ENCODE results near the gene RNF130.
"Not testable (repeated sequence)": the region's sequence is repeated elsewhere in the genome, so short reads cannot be mapped to it uniquely, and the experiment has no call there.

Gene RNF130

DNA sequence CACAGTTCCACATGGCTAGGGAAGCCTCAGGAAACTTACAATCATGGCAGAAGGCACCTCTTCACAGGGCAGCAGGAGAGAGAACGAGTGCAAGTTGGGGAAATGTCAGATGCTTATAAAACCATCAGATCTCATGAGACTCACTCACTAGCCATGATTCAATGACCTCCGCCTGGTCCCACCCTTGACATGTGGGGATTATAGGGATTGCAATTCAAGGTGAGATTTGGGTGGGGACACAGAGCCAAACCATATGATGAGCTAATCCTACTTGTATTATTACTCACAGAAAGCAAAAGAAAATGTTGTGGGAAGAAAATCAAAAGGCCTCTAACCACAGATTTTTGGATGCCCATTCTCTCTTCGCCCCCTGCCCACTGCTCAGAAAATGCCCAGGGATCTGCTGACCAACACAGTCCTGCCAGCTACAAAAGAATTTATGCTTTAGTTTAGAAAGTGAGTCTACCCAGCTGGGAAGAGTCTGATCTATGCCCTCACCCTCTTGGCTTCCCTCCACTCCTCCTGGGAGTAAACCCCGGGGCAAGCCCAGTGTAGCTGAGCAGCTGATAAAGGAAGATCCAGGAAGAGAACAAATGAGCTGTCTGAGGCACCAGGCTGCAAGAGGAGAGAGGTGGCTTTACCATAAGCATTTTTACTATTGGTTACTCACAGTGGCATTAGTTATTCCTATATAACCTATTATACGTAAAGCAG is 53.1 kb downstream of the RNF130 start:
- no peak for DNase-seq (ENCODE audit: low read depth in 2 of 2)

DNA sequence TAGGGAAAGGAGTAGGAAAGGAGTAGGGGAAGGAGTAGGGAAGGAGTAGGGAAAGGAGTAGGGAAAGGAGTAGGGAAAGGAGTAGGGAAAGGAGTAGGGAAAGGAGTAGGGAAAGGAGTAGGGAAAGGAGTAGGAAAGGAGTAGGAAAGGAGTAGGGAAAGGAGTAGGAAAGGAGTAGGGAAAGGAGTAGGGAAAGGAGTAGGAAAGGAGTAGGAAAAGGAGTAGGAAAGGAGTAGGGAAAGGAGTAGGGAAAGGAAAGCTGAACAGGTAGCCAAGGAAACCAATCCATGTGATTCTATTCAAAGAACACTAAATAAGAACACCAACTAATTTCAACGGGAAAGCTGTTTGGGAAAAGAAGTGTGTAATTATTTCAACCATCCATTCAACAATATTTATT is 56.0 kb downstream of the RNF130 start:
- not testable (repeated sequence) for DNase-seq (ENCODE audit: low read depth in 2 of 2)

DNA sequence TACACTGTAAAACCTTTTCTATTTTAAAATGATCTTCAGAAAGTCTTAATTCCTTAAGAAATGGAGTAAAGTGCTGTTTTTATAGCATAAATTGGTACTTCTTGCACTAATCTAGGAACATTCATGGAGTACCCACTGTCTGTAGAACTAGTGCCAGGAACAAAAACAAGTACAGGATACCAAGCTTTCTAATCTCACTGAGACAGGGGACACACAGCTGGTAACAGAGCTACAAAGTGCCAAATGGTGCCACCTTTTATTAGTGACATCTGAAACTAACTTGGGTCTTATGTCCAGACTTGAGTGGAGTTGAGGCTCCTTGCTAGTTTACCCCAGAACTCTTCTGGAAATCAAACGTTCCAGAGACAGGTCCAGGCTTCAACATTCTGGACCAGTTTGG is 57.9 kb downstream of the RNF130 start:
- no peak for DNase-seq (ENCODE audit: low read depth in 2 of 2)

DNA sequence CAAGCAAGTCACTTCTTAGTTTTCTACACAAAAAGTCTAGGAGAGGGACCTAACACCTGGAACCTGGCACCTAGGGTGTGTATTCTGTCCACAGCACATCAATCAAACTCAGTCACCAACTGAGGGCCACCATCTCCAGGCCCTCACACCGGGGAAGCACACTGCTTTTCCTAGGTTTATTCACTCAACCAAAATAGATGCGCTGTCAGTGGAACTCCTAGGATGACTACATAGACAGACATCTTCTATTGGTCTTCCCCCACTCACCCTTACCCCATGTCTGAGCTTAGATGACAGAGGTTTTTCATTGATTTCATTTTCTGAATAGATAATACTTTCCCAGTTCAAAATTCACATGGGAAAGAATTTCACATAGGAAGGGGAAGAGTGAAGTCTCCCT is 59.2 kb downstream of the RNF130 start:
- DNase-seq (ENCODE audit: low read depth in 2 of 2): no peak

DNA sequence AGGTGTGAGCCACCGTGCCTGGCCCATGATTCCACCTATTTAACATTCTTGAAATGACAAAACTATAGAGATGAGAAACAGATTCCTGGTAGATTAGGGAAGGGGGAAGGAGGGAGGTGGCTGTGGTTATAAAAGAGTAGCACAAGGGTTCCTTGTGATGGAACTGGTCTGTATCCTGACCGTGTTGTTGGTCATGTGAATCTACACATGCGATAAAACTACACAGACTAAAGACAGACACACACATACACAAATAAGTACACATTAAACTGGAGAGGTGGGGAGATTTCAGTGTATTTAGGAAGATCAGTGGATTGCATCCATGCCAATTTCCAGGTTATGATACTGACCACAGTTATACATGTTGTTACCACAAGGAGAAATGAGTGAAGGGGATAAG is 60.9 kb downstream of the RNF130 start:
- DNase-seq (ENCODE audit: low read depth in 2 of 2): no peak

DNA sequence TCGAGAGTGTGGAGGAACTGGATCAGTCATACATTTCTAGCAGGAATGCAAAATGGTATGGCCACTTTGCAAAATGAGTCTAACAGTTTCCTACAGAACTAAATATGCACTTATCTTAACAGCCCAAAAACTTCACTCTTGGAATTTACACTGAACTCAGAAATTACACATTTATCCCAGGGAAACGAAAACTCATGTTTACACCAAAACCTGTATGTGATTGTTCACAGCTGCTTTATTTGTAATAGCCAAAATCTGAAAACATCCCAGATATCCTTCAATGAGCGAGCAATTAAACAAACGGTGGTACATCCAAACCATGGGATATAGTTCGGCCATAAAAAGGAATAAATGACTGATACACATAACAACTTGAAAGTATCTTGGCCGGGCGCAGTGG is 62.0 kb downstream of the RNF130 start:
- no peak for DNase-seq (ENCODE audit: low read depth in 2 of 2)

DNA sequence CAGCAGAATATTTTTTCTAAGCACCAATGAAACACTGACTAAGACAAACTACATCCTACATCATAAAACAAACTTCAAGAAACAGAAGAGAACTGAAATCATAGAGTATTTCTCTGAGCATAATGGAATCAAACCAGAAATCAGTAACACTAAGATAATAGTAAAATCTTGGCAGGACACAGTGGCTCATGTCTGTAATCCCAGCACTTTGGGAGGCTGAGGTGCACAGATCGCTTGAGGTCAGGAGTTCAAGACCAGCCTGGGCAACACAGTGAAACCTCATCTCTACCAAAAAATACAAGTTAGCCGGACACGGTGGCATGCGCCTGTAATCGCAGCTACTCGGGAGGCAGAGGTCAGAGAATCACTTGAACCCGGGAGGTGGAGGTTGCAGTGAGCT is 63.1 kb downstream of the RNF130 start:
- no peak for DNase-seq (ENCODE audit: low read depth in 2 of 2)

DNA sequence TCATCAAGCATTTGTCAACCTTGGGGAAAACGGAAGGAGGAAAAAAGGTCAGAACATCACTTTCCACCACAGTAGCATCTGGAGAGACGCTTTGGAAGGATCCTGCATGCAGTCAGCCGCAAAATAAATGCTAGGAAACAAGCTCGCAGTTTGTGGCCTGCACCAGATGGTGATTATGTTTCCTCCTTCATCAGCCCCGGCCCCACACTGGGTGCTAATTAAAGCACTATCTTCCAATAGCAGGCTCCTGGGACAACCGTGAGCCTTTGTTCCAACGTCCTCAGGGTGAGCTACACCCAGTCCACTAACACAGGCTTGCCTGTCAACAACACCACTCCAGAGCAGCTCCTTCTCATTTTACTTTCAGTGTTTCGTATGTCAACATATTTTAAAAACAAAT is 64.0 kb downstream of the RNF130 start:
- DNase-seq (ENCODE audit: low read depth in 2 of 2): no peak

DNA sequence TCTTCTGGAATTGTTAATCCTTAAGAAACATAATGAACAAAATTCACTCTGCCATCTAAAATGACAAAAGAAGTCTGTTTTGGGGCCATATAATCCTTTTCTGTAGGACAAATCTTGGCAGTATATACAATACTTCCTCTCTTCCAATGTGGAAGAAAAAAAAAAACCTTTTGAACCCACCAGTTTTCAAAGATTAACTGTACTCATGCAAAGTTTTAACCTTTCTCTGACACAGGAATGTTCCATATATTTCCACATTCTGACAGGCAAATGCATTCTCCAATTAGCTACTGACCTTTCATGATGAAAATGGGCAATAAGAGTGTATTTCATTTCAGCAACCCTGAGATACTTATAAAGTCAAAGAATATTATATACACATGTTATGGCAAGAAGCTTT is 65.4 kb downstream of the RNF130 start:
- no peak for DNase-seq (ENCODE audit: low read depth in 2 of 2)

DNA sequence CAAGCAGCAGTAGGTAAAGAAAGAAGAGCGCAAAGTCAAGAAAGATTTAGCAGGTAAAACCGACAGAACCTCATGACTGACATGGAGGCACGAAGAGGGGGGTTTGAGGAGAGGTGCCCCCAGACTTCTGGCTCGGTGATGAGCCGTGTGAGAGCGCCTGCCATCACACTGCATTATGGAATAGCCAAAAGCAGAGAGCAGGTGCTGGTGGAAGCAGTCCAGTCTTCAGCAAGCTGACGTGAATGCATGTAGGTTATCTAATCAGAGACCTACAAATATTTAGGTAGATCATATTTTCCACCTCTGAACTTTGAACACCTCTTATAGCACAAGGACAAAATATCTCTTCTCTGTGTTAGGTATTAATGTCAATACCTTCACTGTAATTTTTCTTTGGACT is 68.4 kb downstream of the RNF130 start:
- DNase-seq (ENCODE audit: low read depth in 2 of 2): no peak

DNA sequence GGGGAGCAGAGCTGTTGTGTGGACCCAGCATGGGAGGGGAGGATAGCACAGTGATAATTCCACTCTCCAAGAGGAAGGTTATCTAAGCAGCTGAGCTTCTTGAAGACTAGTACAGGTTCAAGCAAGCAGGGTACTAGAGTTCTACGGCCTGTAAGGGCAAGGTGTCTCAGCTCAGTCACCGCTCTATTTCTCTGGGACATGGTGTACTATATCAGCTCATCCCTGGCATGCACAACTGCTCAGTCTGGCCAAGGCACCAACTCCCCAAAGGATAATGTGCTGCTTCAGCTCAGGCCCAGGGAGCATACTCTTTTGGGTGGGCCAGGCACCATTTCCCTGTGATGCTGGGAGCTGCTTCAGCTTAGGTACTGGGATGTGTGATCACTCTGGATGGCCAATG is 69.8 kb downstream of the RNF130 start:
- DNase-seq (ENCODE audit: low read depth in 2 of 2): no peak

DNA sequence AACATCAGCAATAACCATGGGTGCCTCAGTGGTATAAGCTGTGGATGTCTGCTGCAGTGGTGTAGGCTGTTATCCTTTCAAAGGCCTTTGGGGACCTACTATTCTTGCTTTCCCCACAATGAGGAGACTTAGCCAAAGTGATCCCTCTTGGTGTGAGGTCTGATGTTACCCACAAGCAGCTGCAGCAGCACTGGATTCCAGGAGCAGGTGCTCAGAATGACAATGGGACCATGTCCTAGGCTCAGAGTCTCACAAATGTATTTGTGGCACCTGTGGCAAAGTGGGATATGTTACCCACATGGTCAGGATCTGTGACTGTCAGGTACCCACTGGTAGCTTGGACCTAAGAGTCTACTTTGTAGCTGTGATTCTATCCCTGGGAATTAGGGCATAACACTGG is 70.4 kb downstream of the RNF130 start:
- DNase-seq (ENCODE audit: low read depth in 2 of 2): no peak

DNA sequence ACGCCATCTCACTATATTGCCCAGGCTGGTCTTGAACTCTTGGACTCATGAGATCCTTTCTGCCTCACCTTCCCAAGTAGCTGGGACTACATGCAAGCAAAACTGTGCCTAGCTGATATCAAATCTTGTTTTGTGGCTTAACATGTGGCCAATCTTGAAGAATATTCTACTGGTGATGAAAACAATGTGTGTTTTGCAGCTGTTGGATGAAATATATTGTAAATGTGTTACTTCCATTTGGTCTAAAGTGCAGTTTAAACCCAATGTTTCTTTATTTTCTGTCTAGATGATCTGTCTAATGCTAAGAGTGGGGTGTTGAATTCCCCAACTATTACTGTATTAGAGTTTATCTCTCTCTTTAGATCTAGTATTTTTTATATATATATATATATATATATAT is 73.1 kb downstream of the RNF130 start:
- DNase-seq (ENCODE audit: low read depth in 2 of 2): no peak

DNA sequence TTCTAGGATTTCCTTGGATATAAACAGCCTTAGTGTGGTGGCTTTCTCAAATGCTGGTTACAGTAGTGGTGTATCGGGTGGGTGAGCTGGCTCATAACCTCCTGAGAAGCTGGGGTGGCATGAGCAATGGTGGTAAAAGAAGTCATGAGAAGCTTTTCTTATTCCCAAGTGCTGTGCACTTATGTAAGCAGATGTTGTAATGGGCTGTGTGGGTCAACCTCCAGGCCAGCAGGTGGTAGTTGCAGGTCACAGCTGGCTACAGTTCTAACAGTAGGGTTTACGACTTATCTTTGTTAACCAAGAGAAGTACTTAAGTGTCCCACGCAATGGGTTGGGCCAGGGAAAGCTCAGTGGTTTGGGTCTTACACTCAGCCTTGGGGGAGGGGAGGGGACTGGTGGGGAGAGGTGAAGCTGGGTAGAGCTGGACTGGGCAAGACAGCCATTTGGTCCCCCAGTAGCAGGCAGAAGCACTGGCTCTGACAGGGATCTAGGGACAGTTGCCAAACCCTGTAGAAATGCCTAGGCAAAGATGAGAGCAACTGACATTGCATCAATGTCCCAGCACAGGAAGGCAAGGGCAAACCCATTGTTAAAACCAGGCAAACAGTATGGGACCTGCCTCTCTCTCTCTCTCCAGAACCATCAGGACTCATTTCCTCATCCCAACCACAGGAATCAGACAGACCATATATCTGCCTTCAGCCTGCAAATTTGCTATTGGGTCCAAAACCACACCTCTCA is 76.8 kb downstream of the RNF130 start:
- no peak for DNase-seq (ENCODE audit: low read depth in 2 of 2)

DNA sequence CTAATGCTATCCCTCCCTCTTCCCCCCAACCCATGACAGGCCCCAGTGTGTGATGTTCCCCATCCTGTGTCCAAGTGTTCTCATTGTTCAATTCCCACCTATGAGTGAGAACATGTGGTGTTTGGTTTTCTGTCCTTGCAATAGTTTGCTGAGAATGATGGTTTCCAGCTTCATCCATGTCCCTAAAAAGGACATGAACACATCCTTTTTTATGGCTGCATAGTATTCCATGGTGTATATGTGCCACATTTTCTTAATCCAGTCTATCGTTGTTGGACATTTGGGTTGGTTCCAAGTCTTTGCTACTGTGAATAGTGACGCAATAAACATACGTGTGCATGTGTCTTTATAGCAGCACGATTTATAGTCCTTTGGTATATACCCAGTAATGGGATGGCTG is 78.7 kb downstream of the RNF130 start:
- DNase-seq (ENCODE audit: low read depth in 2 of 2): not testable (repeated sequence)

DNA sequence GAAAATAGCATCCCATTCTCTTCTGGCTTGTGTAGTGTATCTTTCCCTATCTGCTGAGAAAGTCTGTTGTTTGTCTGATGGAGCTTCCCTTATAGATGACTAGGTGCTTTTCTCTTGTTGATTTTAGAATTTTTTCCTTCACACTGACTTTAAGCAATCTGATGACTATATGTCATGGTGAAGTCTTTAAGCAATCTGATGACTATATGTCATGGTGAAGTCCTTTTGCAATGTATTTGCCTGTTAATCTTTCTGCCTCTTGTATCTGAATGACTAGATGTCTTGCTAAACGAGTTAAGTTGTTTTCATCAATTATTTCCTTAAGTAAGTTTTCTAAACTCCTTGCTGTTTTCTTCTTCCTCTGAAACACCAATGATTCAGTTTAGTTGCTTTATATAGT is 80.5 kb downstream of the RNF130 start:
- DNase-seq (ENCODE audit: low read depth in 2 of 2): no peak

DNA sequence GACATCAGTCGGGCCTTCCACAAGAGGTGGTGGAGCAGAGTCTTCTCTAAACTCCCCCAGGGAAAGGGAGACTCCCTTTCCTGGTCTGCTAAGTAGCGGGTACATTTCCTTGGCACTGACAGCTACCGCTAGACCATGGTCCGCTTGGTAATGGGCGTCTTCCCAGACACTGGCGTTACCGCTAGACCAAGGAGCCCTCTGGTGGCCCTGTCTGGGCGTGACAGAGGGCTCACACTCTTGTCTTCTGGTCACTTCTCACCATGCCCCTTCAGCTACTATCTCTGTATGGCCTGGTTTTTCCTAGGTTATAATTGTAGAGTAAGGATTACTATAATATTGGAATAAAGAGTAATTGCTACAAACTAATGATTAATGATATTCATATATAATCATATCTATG is 81.0 kb downstream of the RNF130 start:
- DNase-seq (ENCODE audit: low read depth in 2 of 2): not testable (repeated sequence)

DNA sequence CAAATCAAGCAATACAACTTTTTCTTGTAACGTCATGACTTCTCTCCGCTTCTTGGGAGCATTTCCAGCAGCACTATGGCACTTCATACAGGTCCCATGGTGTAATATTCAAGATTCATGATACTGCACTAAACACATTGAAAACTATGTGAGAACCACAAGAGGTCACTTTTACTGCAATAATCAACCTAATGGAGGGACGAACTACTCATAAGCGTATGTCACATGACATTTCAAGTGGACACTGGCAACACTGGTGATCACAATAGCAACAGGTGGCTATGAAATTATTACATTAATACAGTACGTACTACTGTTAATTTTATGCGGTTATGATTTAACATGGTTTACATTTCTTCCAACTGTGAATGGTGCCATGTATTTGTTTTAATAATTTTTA is 85.2 kb downstream of the RNF130 start:
- DNase-seq (ENCODE audit: low read depth in 2 of 2): no peak

DNA sequence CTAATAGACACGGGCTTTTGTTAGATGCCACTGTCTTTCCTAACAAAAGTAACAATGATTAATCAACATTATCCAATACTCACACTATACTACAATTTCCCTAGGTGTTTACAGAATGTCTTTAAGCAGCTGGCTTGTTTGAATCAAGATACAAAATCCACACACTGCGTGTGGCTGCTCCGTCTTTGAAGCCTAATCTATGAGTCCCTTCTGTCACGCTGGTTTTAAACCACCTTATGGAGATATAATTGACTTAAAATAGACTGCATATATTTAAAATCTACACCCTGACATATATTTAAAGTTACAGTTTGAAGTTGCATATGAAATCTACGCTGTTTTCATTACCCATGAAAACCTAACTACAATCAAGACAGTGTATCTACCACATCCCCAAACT is 89.9 kb downstream of the RNF130 start:
- DNase-seq (ENCODE audit: low read depth in 2 of 2): no peak

DNA sequence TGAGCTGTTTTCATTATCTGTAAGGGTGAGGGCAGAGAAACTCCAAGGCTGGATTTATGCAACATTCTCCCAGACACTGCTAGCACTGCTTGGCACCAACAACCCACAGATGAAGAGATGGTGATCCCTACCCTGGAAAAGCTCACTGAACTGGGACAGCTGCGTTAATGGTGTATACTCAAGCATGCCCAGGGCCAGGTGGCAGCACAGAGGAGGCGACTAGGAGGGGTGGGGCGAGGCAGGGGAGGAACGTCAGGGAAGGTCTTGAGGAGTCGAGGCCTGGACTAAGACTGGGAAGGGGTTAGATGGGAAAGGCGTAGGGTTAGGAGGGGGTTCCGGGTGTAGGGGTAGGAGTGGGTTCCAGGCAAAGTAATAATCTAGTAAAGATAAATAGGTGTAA is 90.8 kb downstream of the RNF130 start:
- DNase-seq (ENCODE audit: low read depth in 2 of 2): no peak

DNA sequence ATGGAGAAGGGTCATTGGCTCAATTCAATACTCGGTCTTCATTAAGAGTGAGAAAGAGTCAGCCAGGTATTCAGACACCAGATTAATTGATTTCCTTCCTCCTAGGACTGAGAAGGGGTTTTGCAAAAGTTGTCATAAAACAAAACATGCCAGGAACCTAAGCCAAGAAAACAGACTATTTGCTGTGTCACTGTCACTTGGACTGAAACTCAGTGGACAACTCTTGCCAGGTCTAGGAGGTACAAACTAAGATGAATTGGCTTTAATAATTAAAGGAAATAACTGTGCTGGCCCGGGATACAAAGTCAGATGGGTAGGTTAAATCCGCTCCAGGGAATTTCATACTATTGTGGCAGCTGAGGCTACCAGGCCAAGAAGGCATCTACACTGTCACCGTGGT is 92.8 kb downstream of the RNF130 start:
- no peak for DNase-seq (ENCODE audit: low read depth in 2 of 2)

DNA sequence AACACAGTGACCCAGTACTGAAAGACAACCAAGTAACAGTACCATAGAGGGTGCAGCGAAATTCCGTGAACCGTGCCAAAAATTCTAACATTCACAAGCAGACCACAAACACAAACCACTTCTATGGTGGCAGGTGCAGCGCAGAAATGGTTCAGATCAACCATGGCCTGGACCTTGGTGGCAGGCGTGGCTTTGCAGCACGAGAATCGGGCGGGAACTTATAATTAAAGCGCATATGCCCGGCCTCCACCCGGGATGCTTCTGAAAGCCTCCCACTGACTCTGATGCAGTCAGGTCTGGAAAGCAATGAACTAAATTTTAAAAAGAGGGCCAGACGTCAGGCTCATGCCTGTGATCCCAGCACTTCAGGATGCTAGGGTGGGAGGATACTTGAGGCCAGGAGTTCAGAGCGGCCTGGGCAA is 95.8 kb downstream of the RNF130 start:
- no peak for DNase-seq (ENCODE audit: low read depth in 2 of 2)

DNA sequence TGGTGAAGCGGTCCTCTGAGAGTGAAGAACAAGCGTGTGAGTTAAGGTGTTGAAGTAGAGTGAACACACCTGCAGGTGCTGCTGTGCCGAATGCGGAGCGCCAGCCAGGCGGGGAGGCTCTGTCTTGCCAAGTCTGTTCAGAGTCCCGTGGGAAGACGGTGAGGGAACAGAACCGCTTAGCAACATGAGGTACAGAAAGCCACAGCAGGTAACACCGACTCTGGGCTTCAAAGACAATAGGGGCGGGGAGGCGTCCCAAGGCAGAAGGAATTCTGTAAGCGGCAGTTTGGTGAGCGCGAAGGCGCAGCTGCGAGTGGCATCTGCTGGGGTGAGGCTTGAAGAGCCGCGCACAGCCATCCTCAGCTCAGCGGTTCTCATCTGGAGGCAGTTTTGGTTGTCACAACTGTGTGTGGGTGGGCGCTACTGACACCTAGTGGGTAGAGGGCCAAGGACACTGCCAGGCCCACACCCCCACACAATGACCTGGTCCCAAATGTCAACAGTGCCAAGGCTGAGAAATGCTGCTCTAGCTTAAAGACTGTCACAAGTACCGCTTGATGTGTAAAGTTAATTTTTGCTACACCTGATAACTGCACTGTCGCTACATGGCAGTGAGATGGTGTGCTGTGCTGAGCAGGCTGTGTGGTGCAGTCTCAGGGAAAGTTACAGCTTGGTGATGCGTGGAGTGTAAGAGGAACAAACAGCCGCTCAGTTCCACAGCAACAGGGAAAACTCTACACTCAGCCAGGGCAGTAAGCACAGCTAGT is 96.4 kb downstream of the RNF130 start:
- no peak for DNase-seq (ENCODE audit: low read depth in 2 of 2)

Measured in stimulated activated CD8-positive, alpha-beta memory T cell treated with anti-CD3 and anti-CD28 coated beads, Interleukin-2, amount 100 ng/mL, for 1 hour (primary cell).